Stimulated activated naive CD4-positive, alpha-beta T cell (primary cell): ENCODE results near the gene C1QTNF5.

Source experiments
- DNase-seq, 6 experiments: peaks; one replicate each; lab custom pipeline; 2025; lab: John Stamatoyannopoulos, UW

The C1QTNF5 gene

GRCh38 chr11:119338318-119338890 is 2.3 kb downstream of the C1QTNF5 start:
- peak; percentile 32 to 73 (median 50) for DNase-seq

GRCh38 chr11:119337581-119338317 is 2.9 kb downstream of the C1QTNF5 start:
- no peak for DNase-seq

- DNase-seq = no peak
These were observed 3.8 kb downstream of the C1QTNF5 start for GRCh38 chr11:119336744-119337469.

- no peak for DNase-seq
These were observed 4.8 kb downstream of the C1QTNF5 start for GRCh38 chr11:119335655-119336543.

- DNase-seq = no peak
These were observed 5.5 kb downstream of the C1QTNF5 start for GRCh38 chr11:119335091-119335654.

- DNase-seq = peak; percentile 89 to 96 (median 93)
These were observed 6.3 kb downstream of the C1QTNF5 start, which contains the start of gene RNF26 for GRCh38 chr11:119334174-119334930. Gene RNF26 (plus strand): TSS chr11:119334527. CDS start chr11:119335123, 596 bp downstream.

- DNase-seq = no peak
These were observed 8.4 kb downstream of the C1QTNF5 start for GRCh38 chr11:119332111-119332765.

GRCh38 chr11:119330237-119330636 is 10.4 kb downstream of the C1QTNF5 start:
- no peak for DNase-seq

GRCh38 chr11:119329320-119329719 is 11.4 kb downstream of the C1QTNF5 start:
- no peak for DNase-seq

- DNase-seq = no peak
These were observed 16.5 kb downstream of the C1QTNF5 start for GRCh38 chr11:119324189-119324588.

- DNase-seq = peak; percentile 48 to 87 (median 71)
These were observed 17.1 kb downstream of the C1QTNF5 start for GRCh38 chr11:119323532-119324033.

GRCh38 chr11:119322921-119323531 is 17.7 kb downstream of the C1QTNF5 start:
- DNase-seq = no peak

- DNase-seq = no peak
These were observed 18.3 kb downstream of the C1QTNF5 start for GRCh38 chr11:119322360-119322739.

GRCh38 chr11:119320776-119321524 is 19.7 kb downstream of the C1QTNF5 start:
- DNase-seq = peak in 5 of 6 experiments; percentile 34 to 83 (median 51)

- no peak for DNase-seq
These were observed 20.4 kb downstream of the C1QTNF5 start for GRCh38 chr11:119320240-119320775.

GRCh38 chr11:119319700-119320239 is 20.9 kb downstream of the C1QTNF5 start:
- no peak for DNase-seq

GRCh38 chr11:119319136-119319699 is 21.5 kb downstream of the C1QTNF5 start:
- DNase-seq = no peak
